Mammary epithelial cell (primary cell): ENCODE data around the gene OGFR.

Experiments
- EZH2 ChIP-seq: IDR thresholded peaks from 2 replicates; pipeline ENCODE4 v1.6.1; 2012; ENCODE audit warnings: low read length, inconsistent platforms, borderline replicate concordance
- TF ChIP-seq, protein P1 (sequence below), 2 donors: IDR thresholded peaks in 1 of 2; conservative IDR thresholded peaks in 1 of 2; 2 replicates each; pipeline ENCODE4 v1.5.1; 2011 to 2012; ENCODE audit warnings: inconsistent platforms in 2 of 2, low read length in 2 of 2, mild to moderate bottlenecking in 2 of 2, control low read depth in 1 of 2, low read depth in 1 of 2; ENCODE audit not compliant: insufficient read depth in 1 of 2; ENCODE audit errors: extremely low read depth in 1 of 2

DNA sequence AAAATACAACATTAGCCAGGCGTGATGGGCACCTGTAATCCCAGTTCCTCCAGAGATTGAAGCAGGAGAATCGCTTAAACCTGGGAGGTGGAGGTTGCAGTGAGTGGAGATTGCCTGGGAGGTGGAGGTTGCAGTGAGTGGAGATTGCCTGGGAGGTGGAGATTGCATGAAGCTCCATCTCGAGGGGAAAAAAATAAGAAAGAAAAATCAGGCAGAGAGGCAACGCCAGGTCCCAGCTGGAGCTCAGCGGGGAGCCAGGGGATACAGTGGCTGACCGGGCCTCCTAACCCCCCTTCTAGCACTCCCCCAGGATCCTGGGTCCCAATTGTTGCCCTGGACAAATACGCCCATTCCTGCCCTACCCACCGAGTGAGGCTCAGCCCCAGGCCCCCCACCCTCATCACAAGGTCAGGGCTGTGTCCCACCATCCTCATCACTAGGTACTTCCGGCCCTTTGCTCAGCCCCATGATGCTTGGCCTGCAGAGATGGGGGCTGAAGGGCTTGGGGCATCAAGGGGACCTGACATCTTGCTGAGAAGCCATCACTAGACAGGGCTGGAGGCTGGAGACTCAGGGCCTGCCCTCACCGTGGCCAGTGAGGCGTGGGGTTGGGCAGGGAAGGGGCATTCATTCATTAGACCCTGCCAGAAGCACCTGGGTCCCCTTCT lies 1.9 kb downstream of the OGFR start:
- TF ChIP-seq EZH2 = no peak
- TF ChIP-seq, protein P1, sequence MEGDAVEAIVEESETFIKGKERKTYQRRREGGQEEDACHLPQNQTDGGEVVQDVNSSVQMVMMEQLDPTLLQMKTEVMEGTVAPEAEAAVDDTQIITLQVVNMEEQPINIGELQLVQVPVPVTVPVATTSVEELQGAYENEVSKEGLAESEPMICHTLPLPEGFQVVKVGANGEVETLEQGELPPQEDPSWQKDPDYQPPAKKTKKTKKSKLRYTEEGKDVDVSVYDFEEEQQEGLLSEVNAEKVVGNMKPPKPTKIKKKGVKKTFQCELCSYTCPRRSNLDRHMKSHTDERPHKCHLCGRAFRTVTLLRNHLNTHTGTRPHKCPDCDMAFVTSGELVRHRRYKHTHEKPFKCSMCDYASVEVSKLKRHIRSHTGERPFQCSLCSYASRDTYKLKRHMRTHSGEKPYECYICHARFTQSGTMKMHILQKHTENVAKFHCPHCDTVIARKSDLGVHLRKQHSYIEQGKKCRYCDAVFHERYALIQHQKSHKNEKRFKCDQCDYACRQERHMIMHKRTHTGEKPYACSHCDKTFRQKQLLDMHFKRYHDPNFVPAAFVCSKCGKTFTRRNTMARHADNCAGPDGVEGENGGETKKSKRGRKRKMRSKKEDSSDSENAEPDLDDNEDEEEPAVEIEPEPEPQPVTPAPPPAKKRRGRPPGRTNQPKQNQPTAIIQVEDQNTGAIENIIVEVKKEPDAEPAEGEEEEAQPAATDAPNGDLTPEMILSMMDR (conservative IDR thresholded peaks at IDR 0.05 in 1 of 2, IDR thresholded peaks at IDR 0.05 in 1 of 2; ENCODE audit: extremely low read depth in 1 of 2, insufficient read depth in 1 of 2, low read depth in 1 of 2, low read length in 2 of 2) = no peak
